ENCODE results near the gene ADAMTS20. TPM values are rescaled to one million over a fixed set of nuclear protein-coding genes. Genes with fewer than 3 reads are reported as not detected.

The ADAMTS20 gene
- total and polyA plus RNA-seq, 2 donors (not counting 3 experiments of a cell fraction or from before 2014, with no cell fraction given) = not detected

GRCh38 chr12:43349863-43350262 is 202.1 kb downstream of the ADAMTS20 start:
- ChIA-PET POLR2A (no interaction called here), CTCF (interaction anchor here (1.1 to 1.7 kb wide), 3 partner anchors 12 to 533 kb away, joined by 3 to 43 read pairs (median 3); no protein-coding TSS in a partner anchor)
- H3K9me3 ChIP-seq (replicated peaks; ENCODE audit: control insufficient read depth, insufficient read depth, low read length) = no peaks in the 10 kb centered on the region
- no peaks in the 10 kb centered on the region for H3K79me2 ChIP-seq (ENCODE audit: control insufficient read depth, insufficient read depth, low read length)
- no peaks in the 10 kb centered on the region for H3K27me3 ChIP-seq (ENCODE audit: control insufficient read depth in 2 of 2, insufficient read depth in 2 of 2, low read length in 2 of 2)
- no peaks in the 10 kb centered on the region for H3K36me3 ChIP-seq (ENCODE audit: control insufficient read depth in 2 of 2, extremely low read depth in 1 of 2, insufficient read depth in 2 of 2, low read length in 2 of 2)
- intact Hi-C loops (cut with micrococcal nuclease) = loop anchor here (2.0 to 5.0 kb wide), 2 partner anchors 327 to 532 kb away; no protein-coding TSS in a partner anchor
- BruUV-seq (replicated peaks) = no TSS peak
- H3K27ac ChIP-seq (ENCODE audit: insufficient read depth, low read depth, low read length) = no peak overlapping the region
- dilution Hi-C loops (cut with MboI; ENCODE audit: extremely low pct_ligation_motif_present, low sequenced_read_pairs) = no loop called here
- no peaks in the 10 kb centered on the region for H4K20me1 ChIP-seq (replicated peaks; ENCODE audit: control insufficient read depth, extremely low read depth, insufficient read depth, low read length)
- FAIRE-seq (no peak), DNase-seq (ENCODE audit: low read depth, low spot score) (peak; percentile 33)
- TF ChIP-seq MYC (IDR thresholded peaks at IDR 0.05; ENCODE audit: low read depth, low read length) (no peak), CTCF (IDR thresholded peaks at IDR 0.05; ENCODE audit: extremely low read depth in 1 of 2, insufficient read depth in 1 of 2, low read depth in 1 of 2, low read length in 2 of 2) (peak; percentile 2 to 21)
- no peak overlapping the region for H2AFZ ChIP-seq (ENCODE audit: low read depth, low read length)
- H3K4me3 ChIP-seq (replicated peaks in 1 of 3; ENCODE audit: insufficient read depth in 1 of 3, low read depth in 1 of 3, low read length in 3 of 3) = no peak overlapping the region
- no peaks in the 10 kb centered on the region for H3K9me1 ChIP-seq (replicated peaks; ENCODE audit: control insufficient read depth, extremely low read depth, insufficient read depth, low read length)
- H3K4me1 ChIP-seq (ENCODE audit: control insufficient read depth, extremely low read depth, insufficient read depth, low read length) = no peaks in the 10 kb centered on the region
- H3K9ac ChIP-seq (replicated peaks; ENCODE audit: extremely low read depth, insufficient read depth, low read length) = no peak overlapping the region
- no peak overlapping the region for H3K4me2 ChIP-seq (ENCODE audit: insufficient read depth, low read length)

GRCh38 chr12:43348221-43348620 is 203.8 kb downstream of the ADAMTS20 start:
- no peaks in the 10 kb centered on the region for H3K27me3 ChIP-seq (ENCODE audit: control insufficient read depth in 2 of 2, insufficient read depth in 2 of 2, low read length in 2 of 2)
- H3K9me1 ChIP-seq (replicated peaks; ENCODE audit: control insufficient read depth, extremely low read depth, insufficient read depth, low read length) = no peaks in the 10 kb centered on the region
- no peaks in the 10 kb centered on the region for H3K4me1 ChIP-seq (ENCODE audit: control insufficient read depth, extremely low read depth, insufficient read depth, low read length)
- FAIRE-seq (no peak), DNase-seq (ENCODE audit: low read depth, low spot score) (no peak)
- no TSS peak for BruUV-seq (replicated peaks)
- ChIA-PET POLR2A (no interaction called here), CTCF (interaction anchor here (1.3 to 1.7 kb wide), 2 partner anchors 10 to 535 kb away, joined by 5 to 43 read pairs; no protein-coding TSS in a partner anchor)
- no peak overlapping the region for H3K4me3 ChIP-seq (replicated peaks in 1 of 3; ENCODE audit: insufficient read depth in 1 of 3, low read depth in 1 of 3, low read length in 3 of 3)
- no peaks in the 10 kb centered on the region for H3K79me2 ChIP-seq (ENCODE audit: control insufficient read depth, insufficient read depth, low read length)
- no peaks in the 10 kb centered on the region for H3K9me3 ChIP-seq (replicated peaks; ENCODE audit: control insufficient read depth, insufficient read depth, low read length)
- no peaks in the 10 kb centered on the region for H4K20me1 ChIP-seq (replicated peaks; ENCODE audit: control insufficient read depth, extremely low read depth, insufficient read depth, low read length)
- no peak overlapping the region for H3K4me2 ChIP-seq (ENCODE audit: insufficient read depth, low read length)
- no peak for TF ChIP-seq MYC (IDR thresholded peaks at IDR 0.05; ENCODE audit: low read depth, low read length)
- TF ChIP-seq EZH2 (IDR thresholded peaks at IDR 0.05; ENCODE audit: borderline replicate concordance, low read depth, low read length, severe bottlenecking) = no peak
- TF ChIP-seq POLR2AphosphoS5 (IDR thresholded peaks at IDR 0.05; ENCODE audit: insufficient read depth, low read depth, low read length) = no peak
- no peaks in the 10 kb centered on the region for H3K36me3 ChIP-seq (ENCODE audit: control insufficient read depth in 2 of 2, extremely low read depth in 1 of 2, insufficient read depth in 2 of 2, low read length in 2 of 2)
- no peak overlapping the region for H3K27ac ChIP-seq (ENCODE audit: insufficient read depth, low read depth, low read length)
- H3K9ac ChIP-seq (replicated peaks; ENCODE audit: extremely low read depth, insufficient read depth, low read length) = no peak overlapping the region
- dilution Hi-C loops (cut with MboI; ENCODE audit: extremely low pct_ligation_motif_present, low sequenced_read_pairs) = no loop called here
- no peak overlapping the region for H2AFZ ChIP-seq (ENCODE audit: low read depth, low read length)
- intact Hi-C loops (cut with micrococcal nuclease) = no loop called here
